ENCODE measurements around the gene CAPN15. TPM values are rescaled to one million over a fixed set of nuclear protein-coding genes. Genes with fewer than 3 reads are reported as not detected.

Gene CAPN15
- total RNA-seq, 1 experiment from 2014 or later: 91.2 TPM

DNA sequence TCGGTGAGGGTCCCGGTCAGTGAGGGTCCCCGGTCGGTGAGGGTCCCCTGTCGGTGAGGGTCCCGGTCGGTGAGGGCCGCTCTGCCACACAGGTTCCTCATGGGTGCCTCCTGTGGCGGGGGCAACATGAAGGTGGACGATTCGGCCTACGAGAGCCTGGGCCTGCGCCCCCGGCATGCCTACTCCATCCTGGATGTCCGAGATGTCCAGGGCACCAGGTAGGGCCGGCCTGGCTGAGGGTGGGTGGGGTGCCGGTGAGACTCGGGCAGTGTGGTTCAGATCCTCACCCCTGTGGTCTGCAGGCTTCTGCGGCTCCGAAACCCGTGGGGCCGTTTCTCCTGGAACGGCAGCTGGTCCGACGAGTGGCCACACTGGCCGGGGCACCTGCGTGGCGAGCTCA, 23.7 kb downstream of the CAPN15 start:
- Histone ChIP-seq H3K27ac (ENCODE audit: low read depth, low read length, poor library complexity, severe bottlenecking) (no peak overlapping the region), H3K36me3 (ENCODE audit: insufficient read depth, low read length, poor library complexity, severe bottlenecking) (peaks cover 12% of the 10 kb centered on the region), H3K9me3 (ENCODE audit: low read depth, low read length, poor library complexity, severe bottlenecking) (no peaks in the 10 kb centered on the region), H3K4me3 (ENCODE audit: low read depth, low read length, poor library complexity, severe bottlenecking) (no peak overlapping the region), H3K27me3 (replicated peaks; ENCODE audit: insufficient read depth, low read depth, low read length, poor library complexity) (no peaks in the 10 kb centered on the region), H3K4me1 (ENCODE audit: insufficient read depth, low read length, poor library complexity, severe bottlenecking) (no peaks in the 10 kb centered on the region)
- CTCF ChIA-PET: no interaction called here
- POLR2A ChIA-PET (ENCODE audit: low non-redundant PET): no interaction called here
- no peak for TF ChIP-seq EZH2 (IDR thresholded peaks at IDR 0.05; ENCODE audit: borderline replicate concordance, low read depth, low read length, poor library complexity, severe bottlenecking)
- TF ChIP-seq, protein P1, sequence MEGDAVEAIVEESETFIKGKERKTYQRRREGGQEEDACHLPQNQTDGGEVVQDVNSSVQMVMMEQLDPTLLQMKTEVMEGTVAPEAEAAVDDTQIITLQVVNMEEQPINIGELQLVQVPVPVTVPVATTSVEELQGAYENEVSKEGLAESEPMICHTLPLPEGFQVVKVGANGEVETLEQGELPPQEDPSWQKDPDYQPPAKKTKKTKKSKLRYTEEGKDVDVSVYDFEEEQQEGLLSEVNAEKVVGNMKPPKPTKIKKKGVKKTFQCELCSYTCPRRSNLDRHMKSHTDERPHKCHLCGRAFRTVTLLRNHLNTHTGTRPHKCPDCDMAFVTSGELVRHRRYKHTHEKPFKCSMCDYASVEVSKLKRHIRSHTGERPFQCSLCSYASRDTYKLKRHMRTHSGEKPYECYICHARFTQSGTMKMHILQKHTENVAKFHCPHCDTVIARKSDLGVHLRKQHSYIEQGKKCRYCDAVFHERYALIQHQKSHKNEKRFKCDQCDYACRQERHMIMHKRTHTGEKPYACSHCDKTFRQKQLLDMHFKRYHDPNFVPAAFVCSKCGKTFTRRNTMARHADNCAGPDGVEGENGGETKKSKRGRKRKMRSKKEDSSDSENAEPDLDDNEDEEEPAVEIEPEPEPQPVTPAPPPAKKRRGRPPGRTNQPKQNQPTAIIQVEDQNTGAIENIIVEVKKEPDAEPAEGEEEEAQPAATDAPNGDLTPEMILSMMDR (conservative IDR thresholded peaks at IDR 0.05; ENCODE audit: low read depth, low read length): no peak
- BruUV-seq (replicated peaks): no TSS peak
- DNase-seq (ENCODE audit: low spot score): no peak
- intact Hi-C loops (cut with micrococcal nuclease; ENCODE audit: unreplicated experiment): no loop called here

DNA sequence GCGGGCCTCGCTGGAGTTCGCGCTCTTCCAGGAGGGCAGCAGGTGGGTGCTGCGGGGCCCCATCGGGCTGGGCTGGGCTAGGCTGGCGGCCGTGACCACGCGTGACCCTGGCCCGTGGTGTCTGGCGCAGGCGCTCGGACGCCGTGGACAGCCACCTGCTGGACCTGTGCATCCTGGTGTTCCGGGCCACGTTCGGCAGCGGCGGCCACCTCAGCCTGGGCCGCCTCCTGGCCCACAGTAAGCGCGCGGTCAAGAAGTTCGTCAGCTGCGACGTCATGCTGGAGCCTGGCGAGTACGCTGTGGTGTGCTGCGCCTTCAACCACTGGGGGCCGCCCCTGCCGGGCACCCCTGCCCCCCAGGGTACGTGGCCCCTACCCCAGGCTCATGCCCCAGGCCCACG, 24.7 kb downstream of the CAPN15 start:
- Histone ChIP-seq H3K27ac (ENCODE audit: low read depth, low read length, poor library complexity, severe bottlenecking) (no peak overlapping the region), H3K36me3 (ENCODE audit: insufficient read depth, low read length, poor library complexity, severe bottlenecking) (peaks cover 12% of the 10 kb centered on the region), H3K9me3 (ENCODE audit: low read depth, low read length, poor library complexity, severe bottlenecking) (no peaks in the 10 kb centered on the region), H3K4me3 (ENCODE audit: low read depth, low read length, poor library complexity, severe bottlenecking) (no peak overlapping the region), H3K27me3 (replicated peaks; ENCODE audit: insufficient read depth, low read depth, low read length, poor library complexity) (no peaks in the 10 kb centered on the region), H3K4me1 (ENCODE audit: insufficient read depth, low read length, poor library complexity, severe bottlenecking) (no peaks in the 10 kb centered on the region)
- CTCF ChIA-PET: no interaction called here
- no TSS peak for BruUV-seq (replicated peaks)
- POLR2A ChIA-PET (ENCODE audit: low non-redundant PET): no interaction called here
- intact Hi-C loops (cut with micrococcal nuclease; ENCODE audit: unreplicated experiment): no loop called here
- TF ChIP-seq, protein P1 (conservative IDR thresholded peaks at IDR 0.05; ENCODE audit: low read depth, low read length): no peak
- no peak for DNase-seq (ENCODE audit: low spot score)

DNA sequence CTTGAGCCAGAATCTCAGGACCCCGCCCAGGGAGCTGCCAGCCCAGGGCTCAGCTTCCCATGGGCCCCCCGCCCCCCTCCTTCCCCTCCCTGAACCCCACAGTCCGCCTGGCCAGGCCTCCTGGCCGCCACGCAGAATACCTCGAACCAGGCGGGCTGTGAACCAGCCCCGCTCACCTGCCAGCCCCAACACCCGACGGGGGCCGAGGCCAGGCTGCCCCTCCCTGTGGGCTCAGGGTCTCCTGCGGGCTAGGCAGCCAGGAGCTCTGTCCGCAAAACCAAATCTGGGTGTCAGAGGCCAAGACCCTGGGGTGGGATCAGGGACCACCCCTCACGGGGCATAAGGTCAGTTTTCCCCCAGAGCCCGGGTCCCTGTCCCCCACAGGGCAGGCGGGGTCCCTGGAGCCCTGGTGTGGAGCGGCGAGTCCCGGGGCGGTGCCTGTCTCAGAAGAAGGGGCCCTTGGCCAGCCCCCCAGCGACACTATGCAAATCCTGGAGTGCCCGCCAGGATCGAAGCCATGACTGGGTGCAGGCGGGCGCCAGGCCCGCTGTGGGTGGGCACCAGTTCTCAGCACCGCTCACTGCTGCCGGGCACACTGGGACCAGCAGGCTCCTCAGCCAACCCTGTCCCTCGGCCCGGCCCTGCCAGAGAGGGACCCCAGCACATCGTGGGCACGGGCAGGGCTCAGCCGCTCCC, 26.2 kb downstream of the CAPN15 start:
- H3K9me3 ChIP-seq (ENCODE audit: low read depth, low read length, poor library complexity, severe bottlenecking): no peaks in the 10 kb centered on the region
- TSS peak; percentile 45 for BruUV-seq (replicated peaks)
- H3K27me3 ChIP-seq (replicated peaks; ENCODE audit: insufficient read depth, low read depth, low read length, poor library complexity): peaks cover 7% of the 10 kb centered on the region
- ChIA-PET CTCF (no interaction called here), POLR2A (ENCODE audit: low non-redundant PET) (no interaction called here)
- TF ChIP-seq EZH2 (IDR thresholded peaks at IDR 0.05; ENCODE audit: borderline replicate concordance, low read depth, low read length, poor library complexity, severe bottlenecking): no peak
- TF ChIP-seq, protein P1 (conservative IDR thresholded peaks at IDR 0.05; ENCODE audit: low read depth, low read length): no peak
- no peak for DNase-seq (ENCODE audit: low spot score)
- no peak overlapping the region for H3K4me3 ChIP-seq (ENCODE audit: low read depth, low read length, poor library complexity, severe bottlenecking)
- intact Hi-C loops (cut with micrococcal nuclease; ENCODE audit: unreplicated experiment): no loop called here
- no peaks in the 10 kb centered on the region for H3K4me1 ChIP-seq (ENCODE audit: insufficient read depth, low read length, poor library complexity, severe bottlenecking)
- H3K36me3 ChIP-seq (ENCODE audit: insufficient read depth, low read length, poor library complexity, severe bottlenecking): peaks cover 9% of the 10 kb centered on the region
- no peak overlapping the region for H3K27ac ChIP-seq (ENCODE audit: low read depth, low read length, poor library complexity, severe bottlenecking)

Measured in A673 (cell line).